Measurements from ENCODE around the gene MT2A.

MT2A gene

GRCh38 chr16:56623637-56624036, 15.3 kb downstream of the MT2A start:
- no peak for TF ChIP-seq POLR2AphosphoS5 (IDR thresholded peaks at IDR 0.05; ENCODE audit: low read depth, low read length)
- no peak for TF ChIP-seq FOXP2 (optimal IDR thresholded peaks at IDR 0.05; ENCODE audit: borderline replicate concordance, extremely low read depth, extremely low read length, insufficient read depth)
- TF ChIP-seq TAF1 (IDR thresholded peaks at IDR 0.05; ENCODE audit: borderline replicate concordance, insufficient read depth, low read length): no peak
- no peak for TF ChIP-seq SIN3A (IDR thresholded peaks at IDR 0.05; ENCODE audit: borderline replicate concordance, insufficient read depth, low read length)
- TF ChIP-seq REST (IDR thresholded peaks at IDR 0.05; ENCODE audit: insufficient read depth in 1 of 2, low read depth in 2 of 2, low read length in 2 of 2): no peak

- TF ChIP-seq REST (IDR thresholded peaks at IDR 0.05; ENCODE audit: insufficient read depth in 1 of 2, low read depth in 2 of 2, low read length in 2 of 2) (no peak), FOXP2 (optimal IDR thresholded peaks at IDR 0.05; ENCODE audit: borderline replicate concordance, extremely low read depth, extremely low read length, insufficient read depth) (no peak), POLR2AphosphoS5 (IDR thresholded peaks at IDR 0.05; ENCODE audit: low read depth, low read length) (no peak), TAF1 (IDR thresholded peaks at IDR 0.05; ENCODE audit: borderline replicate concordance, insufficient read depth, low read length) (no peak), SIN3A (IDR thresholded peaks at IDR 0.05; ENCODE audit: borderline replicate concordance, insufficient read depth, low read length) (no peak)
These were observed 17.0 kb downstream of the MT2A start, which contains the start of gene MT1E for GRCh38 chr16:56625140-56625942. TSS of gene MT1E (plus strand) at chr16:56625781. CDS start at chr16:56625852, 71 bp downstream.

GRCh38 chr16:56625943-56626654, 17.7 kb downstream of the MT2A start:
- TF ChIP-seq SIN3A (IDR thresholded peaks at IDR 0.05; ENCODE audit: borderline replicate concordance, insufficient read depth, low read length) (no peak), FOXP2 (optimal IDR thresholded peaks at IDR 0.05; ENCODE audit: borderline replicate concordance, extremely low read depth, extremely low read length, insufficient read depth) (no peak), REST (IDR thresholded peaks at IDR 0.05; ENCODE audit: insufficient read depth in 1 of 2, low read depth in 2 of 2, low read length in 2 of 2) (no peak), TAF1 (IDR thresholded peaks at IDR 0.05; ENCODE audit: borderline replicate concordance, insufficient read depth, low read length) (no peak)

- TF ChIP-seq REST (IDR thresholded peaks at IDR 0.05; ENCODE audit: insufficient read depth in 1 of 2, low read depth in 2 of 2, low read length in 2 of 2) (no peak), POLR2AphosphoS5 (IDR thresholded peaks at IDR 0.05; ENCODE audit: low read depth, low read length) (no peak), SIN3A (IDR thresholded peaks at IDR 0.05; ENCODE audit: borderline replicate concordance, insufficient read depth, low read length) (no peak), FOXP2 (optimal IDR thresholded peaks at IDR 0.05; ENCODE audit: borderline replicate concordance, extremely low read depth, extremely low read length, insufficient read depth) (no peak), TAF1 (IDR thresholded peaks at IDR 0.05; ENCODE audit: borderline replicate concordance, insufficient read depth, low read length) (no peak)
These were observed 18.3 kb downstream of the MT2A start for GRCh38 chr16:56626685-56627084.

Measured in PFSK-1 (cell line).